Gastrocnemius medialis (tissue), 4 donors: ENCODE data around the gene MAP3K13. TPM values are rescaled to one million over a fixed set of nuclear protein-coding genes. Genes with fewer than 3 reads are reported as not detected.
"Not testable (repeated sequence)": the region's sequence is repeated elsewhere in the genome, so short reads cannot be mapped to it uniquely, and the experiment has no call there.

Source experiments
- ATAC-seq, 2 donors: fragments of 150-250 bp; one replicate each; pipeline ENCODE4 v1.9.1; 2016
- DNase-seq, 2 donors: peaks; one replicate each; pipeline ENCODE4 v3.0.0-alpha.2; 2019
- H3K27ac ChIP-seq, 4 donors: fragments of 200-600 bp; sonication (generic); 1 replicate in 1 of 4; 2 replicates in 3 of 4; pipeline ENCODE4 v1.5.1; 2016 to 2018; ENCODE audit warnings: mild to moderate bottlenecking in 2 of 4, moderate library complexity in 1 of 4
- H3K27me3 ChIP-seq, 3 donors: fragments of 200-600 bp; sonication (generic) in 2 of 3; 1 replicate in 1 of 3; 2 replicates in 2 of 3; pipeline versions ENCODE4 v1.5.1 to v1.6.0; 2016 to 2019; ENCODE audit warnings: mild to moderate bottlenecking in 1 of 3, moderate library complexity in 1 of 3
- H3K36me3 ChIP-seq, 2 donors: fragments of 200-600 bp; sonication (generic) in 1 of 2; one replicate each; pipeline ENCODE4 v1.5.1; 2017 to 2018
- H3K4me1 ChIP-seq, 2 donors: fragments of 200-600 bp; sonication (generic) in 1 of 2; one replicate each; pipeline ENCODE4 v1.5.1; 2016 to 2017; ENCODE audit warnings: mild to moderate bottlenecking in 2 of 2
- H3K4me3 ChIP-seq, 4 donors: fragments of 200-600 bp; sonication (generic) in 3 of 4; 1 replicate in 1 of 4; 2 replicates in 3 of 4; pipeline ENCODE4 v1.5.1; 2016 to 2019; ENCODE audit warnings: mild to moderate bottlenecking in 2 of 4
- H3K9me3 ChIP-seq, 3 donors: fragments of 200-600 bp; sonication (generic) in 2 of 3; 1 replicate in 1 of 3; 2 replicates in 2 of 3; pipeline ENCODE4 v1.5.1; 2016 to 2019
- CTCF ChIP-seq, 5 experiments: fragments of 450-650 bp in 3 of 5; fragments of 200-600 bp in 2 of 5; sonication (generic) in 2 of 5; IDR thresholded peaks in 4 of 5; conservative IDR thresholded peaks in 1 of 5; 1 replicate in 4 of 5; 2 replicates in 1 of 5; pipeline ENCODE4 v1.5.1; 2016 to 2019; ENCODE audit warnings: antibody characterized with exemption in 5 of 5, mild to moderate bottlenecking in 3 of 5, moderate library complexity in 3 of 5
- POLR2A ChIP-seq, 2 donors: fragments of 450-650 bp; IDR thresholded peaks; one replicate each; pipeline ENCODE4 v1.6.1; 2017; ENCODE audit warnings: antibody characterized with exemption in 2 of 2, mild to moderate bottlenecking in 2 of 2, moderate library complexity in 2 of 2
- in situ Hi-C, 4 donors: fragments of 200-750 bp; cut with MboI; loops; one replicate each; pipeline versions ENCODE4 v1.15.0 to v1.8.0; 2017; ENCODE audit warnings: low sequenced_read_pairs in 4 of 4
- intact Hi-C: fragments of 100-400 bp; cut with DNase I; formaldehyde crosslinking; loops from one replicate; pipeline ENCODE4 v1.15.1; 2023; ENCODE audit warnings: low total_unique reads
- total RNA-seq, 4 donors: library from RNA; depleted of rRNA; stranded (reverse); fragments of >200 nt; gene quantifications; one replicate each; pipeline versions ENCODE4 v1.1.0 to v1.2.3, GENCODE V29; 2016

Gene MAP3K13
- total RNA-seq, 4 donors from 2014 or later, result 1.6 to 6.5 (median 4.6) TPM

- Histone ChIP-seq H3K9me3 (no peaks in the 10 kb centered on the region), H3K4me1 (no peaks in the 10 kb centered on the region), H3K36me3 (no peaks in the 10 kb centered on the region), H3K27me3 (no peaks in the 10 kb centered on the region), H3K4me3 (no peak overlapping the region), H3K27ac (no peak overlapping the region)
- DNase-seq, result no peak
- in situ Hi-C loops (no loop called here), intact Hi-C loops (no loop called here)
- ATAC-seq, result no peak
- TF ChIP-seq POLR2A (IDR thresholded peaks at IDR 0.05) (no peak), CTCF (IDR thresholded peaks at IDR 0.05 in 4 of 5, conservative IDR thresholded peaks at IDR 0.05 in 1 of 5) (no peak)
Measured at GRCh38 chr3:185457376-185457775, 94.4 kb downstream of the MAP3K13 start.

- Histone ChIP-seq H3K36me3 (peaks cover 0 to 5% of the 10 kb centered on the region in 2 donors), H3K9me3 (no peaks in the 10 kb centered on the region), H3K4me3 (no peak overlapping the region), H3K4me1 (no peaks in the 10 kb centered on the region), H3K27ac (no peak overlapping the region), H3K27me3 (no peaks in the 10 kb centered on the region)
- no peak for ATAC-seq
- no peak for DNase-seq
- TF ChIP-seq CTCF (IDR thresholded peaks at IDR 0.05 in 4 of 5, conservative IDR thresholded peaks at IDR 0.05 in 1 of 5) (no peak), POLR2A (IDR thresholded peaks at IDR 0.05) (no peak)
- in situ Hi-C loops, result no loop called here
- intact Hi-C loops, result no loop called here
Measured at GRCh38 chr3:185460309-185460708, 97.4 kb downstream of the MAP3K13 start.

GRCh38 chr3:185460719-185461350, 97.9 kb downstream of the MAP3K13 start:
- Histone ChIP-seq H3K27me3 (no peaks in the 10 kb centered on the region), H3K27ac (no peak overlapping the region), H3K4me1 (no peaks in the 10 kb centered on the region), H3K36me3 (peaks cover 0 to 11% of the 10 kb centered on the region in 2 donors), H3K9me3 (no peaks in the 10 kb centered on the region), H3K4me3 (no peak overlapping the region)
- in situ Hi-C loops (no loop called here), intact Hi-C loops (no loop called here)
- ATAC-seq (no peak), DNase-seq (no peak)
- TF ChIP-seq POLR2A (IDR thresholded peaks at IDR 0.05) (no peak), CTCF (IDR thresholded peaks at IDR 0.05 in 4 of 5, conservative IDR thresholded peaks at IDR 0.05 in 1 of 5) (no peak)

- Histone ChIP-seq H3K36me3 (peaks cover 0 to 25% of the 10 kb centered on the region in 2 donors), H3K9me3 (no peaks in the 10 kb centered on the region), H3K27me3 (no peaks in the 10 kb centered on the region), H3K27ac (no peak overlapping the region), H3K4me3 (no peak overlapping the region), H3K4me1 (no peaks in the 10 kb centered on the region)
- intact Hi-C loops, result no loop called here
- ATAC-seq, result no peak
- no peak for DNase-seq
- in situ Hi-C loops, result no loop called here
- no peak for TF ChIP-seq CTCF (IDR thresholded peaks at IDR 0.05 in 4 of 5, conservative IDR thresholded peaks at IDR 0.05 in 1 of 5)
Measured at GRCh38 chr3:185465471-185465870, 102.5 kb downstream of the MAP3K13 start.

- H3K27ac ChIP-seq, intact Hi-C loops, in situ Hi-C loops, H3K9me3 ChIP-seq, ATAC-seq, H3K4me1 ChIP-seq, H3K4me3 ChIP-seq, H3K27me3 ChIP-seq, DNase-seq: not testable (repeated sequence)
- H3K36me3 ChIP-seq, result peaks cover 0 to 25% of the 10 kb centered on the region in 2 donors
Measured at GRCh38 chr3:185466123-185466522, 103.2 kb downstream of the MAP3K13 start.
